Ectodermal cell (in vitro differentiated cells): ENCODE data around the gene HORMAD2.

Experiments
- H3K27ac ChIP-seq: 2 replicates; pipeline ENCODE4 v1.7.0; 2013; ENCODE audit warnings: mild to moderate bottlenecking, low read depth, low read length; ENCODE audit not compliant: insufficient read depth, poor library complexity, severe bottlenecking
- H3K27me3 ChIP-seq: 2 replicates; pipeline ENCODE4 v1.7.0; 2013; ENCODE audit warnings: mild to moderate bottlenecking, low read length; ENCODE audit not compliant: insufficient read depth, control insufficient read depth, poor library complexity, severe bottlenecking
- H3K36me3 ChIP-seq: one replicate; pipeline ENCODE4 v1.7.0; 2013; ENCODE audit warnings: low read length; ENCODE audit not compliant: control insufficient read depth, insufficient read depth
- H3K4me1 ChIP-seq: one replicate; pipeline ENCODE4 v1.7.0; 2013; ENCODE audit warnings: low read length; ENCODE audit not compliant: control insufficient read depth, insufficient read depth
- H3K4me3 ChIP-seq: 2 replicates; pipeline ENCODE4 v1.7.0; 2013; ENCODE audit warnings: low read depth, low read length, control low read depth; ENCODE audit not compliant: insufficient read depth
- H3K9me3 ChIP-seq: 2 replicates; pipeline ENCODE4 v1.7.0; 2013; ENCODE audit warnings: mild to moderate bottlenecking, low read length, moderate library complexity; ENCODE audit not compliant: control insufficient read depth
- WGBS, 2 experiments: methylation state at CpG; one replicate each; pipeline ENCODE4 v1.1.7; 2013; ENCODE audit warnings: missing lambda C conversion rate in 2 of 2; 5-methylcytosine and 5-hydroxymethylcytosine counted together

HORMAD2 gene

DNA sequence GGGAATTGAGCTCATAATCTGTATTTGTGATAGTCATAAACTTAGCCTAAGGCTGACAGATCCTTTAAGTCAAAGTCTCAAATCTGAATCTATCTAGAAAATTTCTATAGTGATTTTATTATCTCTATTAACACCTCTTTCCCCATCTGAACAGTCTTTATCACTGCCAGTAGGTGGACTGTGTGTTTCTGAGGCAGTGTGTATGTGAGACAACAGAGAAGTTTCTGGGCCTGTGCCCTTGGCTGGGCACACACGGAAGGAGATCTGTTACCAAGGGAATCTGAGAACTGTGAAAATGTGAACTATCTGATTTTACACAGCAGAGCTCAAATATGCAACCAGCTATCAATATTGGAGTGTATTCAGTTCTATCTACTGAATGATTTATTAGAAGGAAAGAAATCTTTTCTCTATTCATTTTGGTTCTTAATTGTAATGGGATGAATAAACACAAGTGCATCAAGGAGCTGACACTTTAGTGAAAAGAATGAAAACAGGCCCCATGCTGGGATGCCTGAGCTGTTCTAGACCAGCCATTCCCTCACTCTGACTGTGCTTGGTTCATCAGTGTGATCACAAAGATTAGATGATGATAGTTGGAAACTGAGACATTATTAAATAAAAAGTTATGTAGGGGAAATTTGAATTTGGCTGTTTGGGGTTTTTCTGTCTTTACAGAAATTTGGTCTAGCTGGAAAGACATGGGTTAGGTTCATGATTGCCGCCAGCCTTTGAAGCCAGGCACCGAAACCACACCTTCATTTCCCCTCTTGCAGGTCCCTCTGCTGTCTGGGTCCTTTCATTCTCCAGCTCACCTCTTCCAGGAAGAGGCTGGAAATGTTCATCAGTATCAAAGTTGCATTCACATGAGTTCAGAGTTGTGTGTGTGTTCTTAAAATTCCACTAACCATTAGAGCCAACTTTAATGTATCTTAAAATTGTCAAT lies 98.2 kb downstream of the HORMAD2 start:
- Histone ChIP-seq H3K4me3 (no peak overlapping the region), H3K4me1 (peaks cover 2% of the 10 kb centered on the region), H3K27me3 (no peaks in the 10 kb centered on the region), H3K9me3 (no peaks in the 10 kb centered on the region), H3K36me3 (no peaks in the 10 kb centered on the region), H3K27ac (no peak overlapping the region)
- WGBS, 2 experiments, result 92 to 93% methylated on average over 3 of the region's 3 CpGs

- Histone ChIP-seq H3K9me3 (no peaks in the 10 kb centered on the region), H3K36me3 (no peaks in the 10 kb centered on the region), H3K27ac (no peak overlapping the region), H3K27me3 (no peaks in the 10 kb centered on the region), H3K4me1 (peaks cover 2% of the 10 kb centered on the region), H3K4me3 (no peak overlapping the region)
- 90 to 96% methylated on average over 3 of the region's 3 CpGs for WGBS, 2 experiments
These were observed 100.4 kb downstream of the HORMAD2 start for GRCh38 chr22:30180616-30181015.

DNA sequence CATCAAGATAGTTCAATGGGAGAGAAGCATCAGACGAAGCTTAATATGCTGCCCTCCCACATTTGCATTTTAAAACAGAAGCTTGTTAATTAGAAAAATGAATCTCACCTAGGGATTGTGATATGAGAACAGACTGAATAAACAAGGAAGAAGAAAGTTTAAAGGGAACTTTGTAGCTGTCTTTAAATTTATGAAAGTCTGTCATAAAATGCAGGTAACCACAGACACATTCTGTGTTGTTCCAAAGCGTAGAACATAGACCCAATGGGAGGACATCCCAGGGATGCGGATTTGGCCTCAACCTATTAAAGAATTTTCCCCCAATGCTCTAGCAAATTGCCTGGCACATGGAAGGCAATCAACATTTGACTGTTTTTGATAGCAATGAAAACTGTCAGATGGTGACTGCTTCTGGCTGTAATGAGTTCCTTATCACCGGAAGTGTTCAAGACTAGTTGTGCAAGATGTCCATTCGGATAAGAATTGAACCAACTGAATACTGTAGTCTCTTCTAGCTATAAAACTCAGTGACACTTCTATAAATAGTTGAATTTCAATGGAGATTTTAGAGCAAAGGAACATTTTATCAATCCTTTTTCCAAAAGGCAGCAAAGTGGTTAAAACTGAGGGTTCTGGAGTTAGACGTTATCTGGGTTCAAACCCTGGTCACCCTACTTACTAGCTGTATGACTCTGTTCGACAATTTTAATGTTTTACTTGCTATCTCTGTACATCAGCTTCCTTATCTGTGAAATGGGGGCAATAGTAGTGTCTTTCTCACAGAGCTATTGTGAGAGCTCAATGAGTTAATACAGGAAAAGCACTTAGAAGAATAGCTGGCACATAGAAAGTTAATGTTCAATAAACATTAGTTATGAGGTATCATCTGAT lies 101.4 kb downstream of the HORMAD2 start:
- WGBS, 2 experiments, result 96 to 97% methylated on average over 6 to 7 of the region's 7 CpGs
- Histone ChIP-seq H3K4me3 (no peak overlapping the region), H3K36me3 (no peaks in the 10 kb centered on the region), H3K9me3 (no peaks in the 10 kb centered on the region), H3K27ac (no peak overlapping the region), H3K4me1 (peaks cover 2% of the 10 kb centered on the region), H3K27me3 (no peaks in the 10 kb centered on the region)

- peaks cover 2% of the 10 kb centered on the region for H3K4me1 ChIP-seq
- H3K36me3 ChIP-seq, result no peaks in the 10 kb centered on the region
- H3K9me3 ChIP-seq, result no peaks in the 10 kb centered on the region
- H3K27ac ChIP-seq, result no peak overlapping the region
- H3K27me3 ChIP-seq, result no peaks in the 10 kb centered on the region
- no peak overlapping the region for H3K4me3 ChIP-seq
- WGBS, 2 experiments, result 96 to 99% methylated on average over 4 of the region's 4 CpGs
These were observed 102.1 kb downstream of the HORMAD2 start for GRCh38 chr22:30182350-30182745.

DNA sequence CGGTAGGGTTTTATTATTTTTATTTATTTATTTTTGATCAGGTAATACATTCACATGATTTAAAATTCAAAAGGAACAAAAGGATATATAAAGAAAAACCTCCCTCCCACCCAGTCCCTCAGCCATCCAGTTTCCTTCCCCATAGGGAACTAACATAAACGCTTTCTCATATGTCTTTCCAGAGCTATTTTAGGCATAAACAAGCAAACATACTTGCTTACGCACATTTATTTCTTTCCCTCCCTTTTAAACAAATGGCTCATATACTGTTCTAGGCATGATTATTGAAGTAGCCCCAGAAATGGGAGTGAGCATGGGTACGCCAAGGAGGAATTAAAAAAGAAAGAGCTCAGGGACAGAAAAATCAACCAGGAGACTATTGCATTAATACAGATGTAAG lies 102.6 kb downstream of the HORMAD2 start:
- H3K4me3 ChIP-seq, result no peak overlapping the region
- H3K4me1 ChIP-seq, result peaks cover 2% of the 10 kb centered on the region
- H3K27me3 ChIP-seq, result no peaks in the 10 kb centered on the region
- no peaks in the 10 kb centered on the region for H3K36me3 ChIP-seq
- 79 to 83% methylated on average over 3 of the region's 4 CpGs for WGBS, 2 experiments
- no peak overlapping the region for H3K27ac ChIP-seq
- H3K9me3 ChIP-seq, result no peaks in the 10 kb centered on the region

- Histone ChIP-seq H3K4me1 (peaks cover under 1% of the 10 kb centered on the region), H3K27ac (no peak overlapping the region), H3K9me3 (no peaks in the 10 kb centered on the region), H3K36me3 (no peaks in the 10 kb centered on the region), H3K4me3 (no peak overlapping the region), H3K27me3 (no peaks in the 10 kb centered on the region)
- 81 to 84% methylated on average over 3 of the region's 3 CpGs for WGBS, 2 experiments
These were observed 103.0 kb downstream of the HORMAD2 start for GRCh38 chr22:30183271-30183670.

DNA sequence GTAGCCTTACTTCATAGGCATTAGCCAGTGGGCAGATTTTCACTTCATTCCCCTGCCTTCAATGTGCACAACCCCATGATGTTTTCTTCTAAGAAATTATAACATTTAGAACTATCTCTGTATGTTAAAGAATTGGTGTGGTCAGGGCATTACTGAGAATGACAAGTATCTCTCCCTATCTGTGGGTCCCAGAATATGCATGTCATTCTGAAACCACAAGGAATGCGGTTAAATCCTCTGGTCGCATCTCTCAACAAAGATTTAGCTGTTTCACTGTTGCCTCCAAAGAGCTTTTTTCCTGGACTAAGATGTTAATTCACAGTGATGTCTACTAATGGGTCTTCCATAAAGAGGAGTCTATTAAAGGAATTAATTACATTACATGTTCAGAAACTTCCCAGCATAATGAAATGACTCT lies 103.6 kb downstream of the HORMAD2 start:
- no peaks in the 10 kb centered on the region for H3K36me3 ChIP-seq
- H3K27me3 ChIP-seq, result no peaks in the 10 kb centered on the region
- 84 to 88% methylated on average over 2 of the region's 2 CpGs for WGBS, 2 experiments
- H3K4me3 ChIP-seq, result no peak overlapping the region
- H3K9me3 ChIP-seq, result no peaks in the 10 kb centered on the region
- no peak overlapping the region for H3K27ac ChIP-seq
- H3K4me1 ChIP-seq, result no peaks in the 10 kb centered on the region

GRCh38 chr22:30185129-30185528 lies 104.9 kb downstream of the HORMAD2 start:
- Histone ChIP-seq H3K27ac (no peak overlapping the region), H3K9me3 (no peaks in the 10 kb centered on the region), H3K4me3 (no peak overlapping the region), H3K36me3 (no peaks in the 10 kb centered on the region), H3K4me1 (no peaks in the 10 kb centered on the region), H3K27me3 (no peaks in the 10 kb centered on the region)
- 93 to 95% methylated on average over 4 of the region's 5 CpGs for WGBS, 2 experiments

GRCh38 chr22:30185549-30185948 lies 105.3 kb downstream of the HORMAD2 start:
- Histone ChIP-seq H3K27ac (no peak overlapping the region), H3K4me3 (no peak overlapping the region), H3K36me3 (no peaks in the 10 kb centered on the region), H3K9me3 (no peaks in the 10 kb centered on the region), H3K27me3 (no peaks in the 10 kb centered on the region), H3K4me1 (no peaks in the 10 kb centered on the region)

DNA sequence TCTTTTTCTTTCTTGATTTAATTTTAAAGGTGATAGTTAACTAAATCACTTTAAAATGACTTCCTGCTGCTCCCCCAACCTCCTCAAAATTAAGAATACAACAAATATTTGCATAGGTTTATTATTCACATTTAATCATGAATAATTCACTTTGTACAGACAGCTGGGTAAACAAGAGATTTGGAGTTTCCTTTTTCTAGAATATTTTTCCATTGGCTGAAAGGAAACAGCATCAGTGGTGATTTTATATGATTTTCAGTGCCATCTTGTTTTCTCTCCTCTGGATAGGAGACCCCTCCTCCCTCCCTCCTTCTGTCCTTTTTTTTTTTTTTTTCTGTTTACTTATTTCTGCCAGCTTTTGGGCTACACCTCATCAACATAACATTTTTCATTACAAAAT lies 105.8 kb downstream of the HORMAD2 start:
- H3K27me3 ChIP-seq, result no peaks in the 10 kb centered on the region
- no peak overlapping the region for H3K27ac ChIP-seq
- no peaks in the 10 kb centered on the region for H3K4me1 ChIP-seq
- no peak overlapping the region for H3K4me3 ChIP-seq
- no peaks in the 10 kb centered on the region for H3K9me3 ChIP-seq
- H3K36me3 ChIP-seq, result no peaks in the 10 kb centered on the region
